HG03378 (cell line): ENCODE measurements around the gene THOC7.

ENCODE experiments used
- ATAC-seq: cut with Tn5 transposase; IDR thresholded peaks from one replicate; pipeline ENCODE4 v1.9.1; 2021; ENCODE audit warnings: mild to moderate bottlenecking, moderate library complexity; ENCODE audit not compliant: unreplicated experiment

THOC7 gene

GRCh38 chr3:63878394-63879060, 14.9 kb upstream of the THOC7 start:
- ATAC-seq = no peak

GRCh38 chr3:63877737-63878393, 14.3 kb upstream of the THOC7 start:
- no peak for ATAC-seq

- ATAC-seq = no peak
Measured at GRCh38 chr3:63876260-63876659, 12.7 kb upstream of the THOC7 start.

- no peak for ATAC-seq
Measured at GRCh38 chr3:63875510-63875909, 11.9 kb upstream of the THOC7 start.

- ATAC-seq = no peak
Measured at GRCh38 chr3:63874769-63875168, 11.2 kb upstream of the THOC7 start.

- ATAC-seq = no peak
Measured at GRCh38 chr3:63872135-63872924, 8.7 kb upstream of the THOC7 start.

- no peak for ATAC-seq
Measured at GRCh38 chr3:63870615-63871005, 7.0 kb upstream of the THOC7 start.

GRCh38 chr3:63869940-63870614, 6.5 kb upstream of the THOC7 start:
- no peak for ATAC-seq

- no peak for ATAC-seq
Measured at GRCh38 chr3:63867225-63867624, 3.6 kb upstream of the THOC7 start.

- ATAC-seq = no peak
Measured at GRCh38 chr3:63864965-63865327, 1.3 kb upstream of the THOC7 start.

GRCh38 chr3:63864008-63864964, 681 bp upstream of the THOC7 start:
- no peak for ATAC-seq

GRCh38 chr3:63862804-63863149, 828 bp downstream of the THOC7 start:
- ATAC-seq = peak; percentile 21

- no peak for ATAC-seq
Measured at GRCh38 chr3:63861306-63861705, 2.3 kb downstream of the THOC7 start.

- ATAC-seq = no peak
Measured at GRCh38 chr3:63860776-63861175, 2.8 kb downstream of the THOC7 start.

- no peak for ATAC-seq
Measured at GRCh38 chr3:63857311-63857710, 6.3 kb downstream of the THOC7 start.

GRCh38 chr3:63855333-63855940, 8.2 kb downstream of the THOC7 start:
- no peak for ATAC-seq

GRCh38 chr3:63853106-63853505, 10.5 kb downstream of the THOC7 start:
- no peak for ATAC-seq

- no peak for ATAC-seq
Measured at GRCh38 chr3:63851287-63851686, 12.3 kb downstream of the THOC7 start.

- ATAC-seq = no peak
Measured at GRCh38 chr3:63849175-63849574, 14.4 kb downstream of the THOC7 start.
